ENCODE measurements around the gene ACBD3.

ACBD3 gene

DNA sequence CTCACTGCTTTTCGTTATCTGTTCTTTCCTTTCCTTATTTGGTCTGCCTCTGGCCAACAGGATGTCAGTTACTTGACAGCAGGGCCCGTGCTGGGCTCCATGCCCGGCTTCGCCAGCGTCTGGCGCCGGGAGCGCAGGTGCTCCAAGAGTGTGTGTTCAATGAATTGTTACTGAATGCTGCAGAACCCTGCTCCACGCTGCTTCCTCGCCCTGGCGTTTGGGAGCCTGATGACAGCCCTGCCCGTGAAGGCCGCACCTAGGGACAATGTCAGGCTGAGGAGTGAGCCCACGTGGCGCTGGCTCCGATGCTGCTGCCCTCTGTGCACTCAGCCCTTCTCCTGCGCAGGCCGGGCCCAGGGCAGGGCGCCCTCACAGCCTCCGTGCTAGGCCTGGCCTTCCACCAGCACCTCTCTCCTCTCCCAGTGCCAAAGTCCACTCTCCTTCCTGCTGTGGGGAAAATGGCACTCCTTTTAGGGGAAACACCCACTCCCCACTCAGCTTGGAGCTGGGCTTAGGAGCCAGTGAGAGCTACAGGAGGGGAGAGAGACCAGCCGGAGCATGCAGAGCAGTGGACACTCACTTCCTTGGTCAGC is 51.4 kb downstream of the ACBD3 start:
- Histone ChIP-seq H3K79me2 (ENCODE audit: control insufficient read depth, low read length) (no peaks in the 10 kb centered on the region), H3K4me3 (ENCODE audit: low read length) (no peak overlapping the region)

DNA sequence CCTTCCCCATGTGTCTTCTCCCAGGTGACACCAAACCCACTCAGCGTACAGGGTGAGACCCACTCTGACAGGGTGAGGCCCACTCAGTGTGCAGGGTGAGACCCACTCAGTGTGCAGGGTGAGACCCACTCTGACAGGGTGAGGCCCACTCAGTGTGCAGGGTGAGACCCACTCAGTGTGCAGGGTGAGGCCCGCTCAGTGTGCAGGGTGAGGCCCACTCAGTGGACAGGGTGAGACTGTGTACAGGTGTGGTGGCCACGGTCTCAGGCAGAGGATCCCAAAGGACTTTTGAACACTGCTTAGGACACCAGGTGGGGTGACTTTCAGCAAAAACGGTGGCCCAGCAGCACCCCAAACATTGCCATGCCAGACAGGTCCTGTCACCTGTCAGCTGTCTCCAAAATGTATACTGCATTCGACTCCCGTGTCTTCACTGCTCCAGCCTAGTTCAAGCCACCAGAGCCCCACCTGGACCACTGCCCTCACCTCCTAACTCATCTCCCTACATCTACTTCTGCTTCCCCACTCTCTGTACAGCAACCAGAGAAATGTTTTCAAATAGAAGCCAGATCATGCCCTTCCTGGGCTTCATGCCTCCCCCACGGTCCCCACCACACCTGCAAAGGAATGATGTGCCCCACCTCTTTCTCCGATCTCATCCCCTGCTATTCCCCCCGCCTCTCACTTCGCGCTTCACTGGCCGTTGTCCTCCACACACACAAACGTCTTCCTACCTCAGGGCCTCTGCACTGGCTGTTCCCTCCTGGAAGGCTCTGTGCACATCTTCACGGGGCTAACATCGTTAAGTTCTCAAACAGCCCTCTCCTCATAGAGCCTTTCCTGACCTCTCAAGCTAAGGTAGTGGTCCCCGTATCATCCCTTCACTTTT is 52.1 kb downstream of the ACBD3 start:
- Histone ChIP-seq H3F3A (ENCODE audit: control insufficient read depth, insufficient read depth) (0 out of 2 replicates have a peak, but pooled peaks cover 3% of the 10 kb centered on the region), H3K4me2 (ENCODE audit: low read length) (no peak overlapping the region), H3K27ac (ENCODE audit: low read depth, low read length) (no peak overlapping the region), H3K36me3 (ENCODE audit: control insufficient read depth, low read length) (no peaks in the 10 kb centered on the region), H3K27me3 (ENCODE audit: control insufficient read depth, low read length) (no peaks in the 10 kb centered on the region), H3K4me1 (ENCODE audit: control insufficient read depth, low read length) (peaks cover 43% of the 10 kb centered on the region), H3K4me3 (ENCODE audit: low read length) (no peak overlapping the region), H4K20me1 (ENCODE audit: control insufficient read depth, insufficient read depth, low read depth, low read length) (no peaks in the 10 kb centered on the region), H3K9me2 (replicated peaks; ENCODE audit: control insufficient read depth, low read length) (no peaks in the 10 kb centered on the region), H3K79me2 (ENCODE audit: control insufficient read depth, low read length) (no peaks in the 10 kb centered on the region), H3K9me3 (ENCODE audit: control insufficient read depth, insufficient read depth, low read length) (peaks cover 6% of the 10 kb centered on the region; the same call in 1 of the 2 replicates)
- TF ChIP-seq, protein P1, sequence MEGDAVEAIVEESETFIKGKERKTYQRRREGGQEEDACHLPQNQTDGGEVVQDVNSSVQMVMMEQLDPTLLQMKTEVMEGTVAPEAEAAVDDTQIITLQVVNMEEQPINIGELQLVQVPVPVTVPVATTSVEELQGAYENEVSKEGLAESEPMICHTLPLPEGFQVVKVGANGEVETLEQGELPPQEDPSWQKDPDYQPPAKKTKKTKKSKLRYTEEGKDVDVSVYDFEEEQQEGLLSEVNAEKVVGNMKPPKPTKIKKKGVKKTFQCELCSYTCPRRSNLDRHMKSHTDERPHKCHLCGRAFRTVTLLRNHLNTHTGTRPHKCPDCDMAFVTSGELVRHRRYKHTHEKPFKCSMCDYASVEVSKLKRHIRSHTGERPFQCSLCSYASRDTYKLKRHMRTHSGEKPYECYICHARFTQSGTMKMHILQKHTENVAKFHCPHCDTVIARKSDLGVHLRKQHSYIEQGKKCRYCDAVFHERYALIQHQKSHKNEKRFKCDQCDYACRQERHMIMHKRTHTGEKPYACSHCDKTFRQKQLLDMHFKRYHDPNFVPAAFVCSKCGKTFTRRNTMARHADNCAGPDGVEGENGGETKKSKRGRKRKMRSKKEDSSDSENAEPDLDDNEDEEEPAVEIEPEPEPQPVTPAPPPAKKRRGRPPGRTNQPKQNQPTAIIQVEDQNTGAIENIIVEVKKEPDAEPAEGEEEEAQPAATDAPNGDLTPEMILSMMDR (IDR thresholded peaks at IDR 0.05; ENCODE audit: low read depth, low read length, poor library complexity, severe bottlenecking), result no peak
- TF ChIP-seq EZH2phosphoT487 (IDR thresholded peaks at IDR 0.05; ENCODE audit: borderline replicate concordance, low read length), result no peak

More for the DNA sequence above, 51.4 kb downstream of the ACBD3 start:
- Histone ChIP-seq H3K9me2 (replicated peaks; ENCODE audit: control insufficient read depth, low read length) (no peaks in the 10 kb centered on the region), H3K9me3 (ENCODE audit: control insufficient read depth, insufficient read depth, low read length) (peaks cover 6% of the 10 kb centered on the region; the same call in 1 of the 2 replicates), H4K20me1 (ENCODE audit: control insufficient read depth, insufficient read depth, low read depth, low read length) (no peaks in the 10 kb centered on the region), H3K4me2 (ENCODE audit: low read length) (no peak overlapping the region), H3K27ac (ENCODE audit: low read depth, low read length) (no peak overlapping the region), H3K27me3 (ENCODE audit: control insufficient read depth, low read length) (no peaks in the 10 kb centered on the region), H3F3A (ENCODE audit: control insufficient read depth, insufficient read depth) (0 out of 2 replicates have a peak, but pooled peaks cover 3% of the 10 kb centered on the region), H3K4me1 (ENCODE audit: control insufficient read depth, low read length) (peaks cover 39% of the 10 kb centered on the region), H3K36me3 (ENCODE audit: control insufficient read depth, low read length) (no peaks in the 10 kb centered on the region)
- TF ChIP-seq, protein P1 (IDR thresholded peaks at IDR 0.05; ENCODE audit: low read depth, low read length, poor library complexity, severe bottlenecking), result no peak
- TF ChIP-seq EZH2phosphoT487 (IDR thresholded peaks at IDR 0.05; ENCODE audit: borderline replicate concordance, low read length), result no peak

DNA sequence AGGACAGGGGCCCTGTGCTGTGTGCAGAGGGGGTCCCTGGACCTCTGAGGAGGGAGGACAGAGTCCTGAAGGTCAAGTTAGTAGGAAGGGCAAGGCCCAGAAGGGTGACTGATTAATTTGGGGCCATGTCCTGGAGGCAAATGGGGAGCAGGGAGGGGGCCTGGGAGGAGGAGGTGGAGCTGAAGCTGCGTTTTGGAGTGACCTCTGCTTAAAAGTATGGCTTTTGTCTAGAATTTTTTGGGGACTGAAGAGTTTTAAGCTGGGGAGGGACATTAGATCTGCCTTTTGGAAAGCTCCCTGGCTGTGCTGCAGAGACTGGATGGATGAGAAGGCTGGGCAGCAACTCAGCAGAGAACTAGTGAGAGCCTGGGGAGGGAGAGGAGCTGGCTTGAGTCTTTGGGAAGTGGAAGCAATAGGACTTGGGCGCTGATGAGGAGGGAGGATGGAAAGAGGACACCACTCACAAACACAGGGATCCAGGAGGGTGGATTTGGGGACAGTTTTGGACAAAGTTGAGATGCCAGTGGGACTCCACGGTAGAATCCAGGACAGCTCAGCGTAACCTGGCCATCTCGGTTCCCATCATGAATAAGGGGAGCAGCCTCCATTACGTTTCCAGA is 52.9 kb downstream of the ACBD3 start:
- H3F3A ChIP-seq (ENCODE audit: control insufficient read depth, insufficient read depth), result no peaks in the 10 kb centered on the region
- H3K4me1 ChIP-seq (ENCODE audit: control insufficient read depth, low read length), result peaks cover 49% of the 10 kb centered on the region
- H3K36me3 ChIP-seq (ENCODE audit: control insufficient read depth, low read length), result no peaks in the 10 kb centered on the region
- no peak overlapping the region for H3K4me3 ChIP-seq (ENCODE audit: low read length)
- no peaks in the 10 kb centered on the region for H3K27me3 ChIP-seq (ENCODE audit: control insufficient read depth, low read length)
- no peak overlapping the region for H3K4me2 ChIP-seq (ENCODE audit: low read length)
- no peaks in the 10 kb centered on the region for H4K20me1 ChIP-seq (ENCODE audit: control insufficient read depth, insufficient read depth, low read depth, low read length)
- H3K79me2 ChIP-seq (ENCODE audit: control insufficient read depth, low read length), result no peaks in the 10 kb centered on the region
- no peaks in the 10 kb centered on the region for H3K9me2 ChIP-seq (replicated peaks; ENCODE audit: control insufficient read depth, low read length)
- TF ChIP-seq EZH2phosphoT487 (IDR thresholded peaks at IDR 0.05; ENCODE audit: borderline replicate concordance, low read length), result no peak
- TF ChIP-seq, protein P1 (IDR thresholded peaks at IDR 0.05; ENCODE audit: low read depth, low read length, poor library complexity, severe bottlenecking), result no peak
- peaks cover 6% of the 10 kb centered on the region; the same call in 1 of the 2 replicates for H3K9me3 ChIP-seq (ENCODE audit: control insufficient read depth, insufficient read depth, low read length)
- no peak overlapping the region for H3K27ac ChIP-seq (ENCODE audit: low read depth, low read length)

All from DOHH2 (cell line).